HG03045 (cell line): ENCODE data around the gene PPARGC1A.

Source experiments
- ATAC-seq: cut with Tn5 transposase; IDR thresholded peaks from one replicate; pipeline ENCODE4 v1.9.1; 2021; ENCODE audit warnings: mild to moderate bottlenecking, moderate library complexity; ENCODE audit not compliant: unreplicated experiment

The PPARGC1A gene

DNA sequence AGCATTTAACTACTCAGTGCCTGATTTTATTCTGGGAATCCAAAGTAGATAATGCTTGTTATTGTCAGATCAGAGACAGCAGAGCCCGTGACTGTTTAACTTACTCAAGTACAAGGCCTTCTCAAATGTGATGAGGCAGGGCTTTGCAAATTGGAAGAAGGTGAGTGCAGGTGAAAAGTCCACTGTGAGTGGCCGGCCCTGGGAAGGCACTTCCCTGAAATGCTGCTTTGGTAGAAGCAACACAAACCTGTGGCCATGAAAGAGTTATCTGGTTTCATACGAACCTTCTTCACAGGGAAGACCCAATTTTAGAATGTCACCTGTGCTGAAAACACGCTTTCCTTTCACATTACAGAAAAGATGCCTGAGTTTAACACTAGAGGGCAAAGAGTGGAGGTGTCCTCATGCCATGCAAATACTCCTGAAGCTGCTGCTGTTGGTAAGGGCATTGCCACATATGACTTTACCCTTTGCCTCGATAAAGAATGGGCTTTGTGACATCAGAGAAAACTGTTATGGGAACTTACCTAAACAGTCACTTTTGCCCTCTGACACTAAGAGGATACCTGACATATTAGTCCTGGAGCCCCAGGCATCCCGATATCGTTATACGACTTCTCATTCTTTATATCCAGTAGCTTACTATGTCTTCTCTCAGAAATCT is 8.0 kb downstream of the PPARGC1A start:
- ATAC-seq = no peak

DNA sequence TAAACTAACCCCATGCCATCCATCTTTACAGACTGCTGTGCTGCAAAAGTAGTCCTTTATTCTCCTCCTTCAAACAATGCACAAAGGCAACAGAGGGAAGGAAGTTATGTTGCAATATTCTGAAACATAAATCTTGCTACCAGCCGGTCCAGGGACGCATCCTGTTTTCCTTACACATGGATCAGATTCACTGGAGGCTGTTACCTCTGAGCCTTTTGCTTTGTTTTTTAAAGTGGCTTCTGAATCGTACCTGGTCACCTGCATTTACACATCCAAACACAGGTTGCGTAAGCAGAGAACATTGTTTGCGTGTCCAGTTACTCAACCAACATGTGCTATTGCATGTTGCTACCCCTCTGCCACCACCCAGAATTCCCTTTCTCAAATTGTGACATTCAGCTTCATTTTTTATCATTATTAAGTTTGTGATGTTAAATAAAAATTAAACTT is 8.8 kb downstream of the PPARGC1A start:
- ATAC-seq = no peak

DNA sequence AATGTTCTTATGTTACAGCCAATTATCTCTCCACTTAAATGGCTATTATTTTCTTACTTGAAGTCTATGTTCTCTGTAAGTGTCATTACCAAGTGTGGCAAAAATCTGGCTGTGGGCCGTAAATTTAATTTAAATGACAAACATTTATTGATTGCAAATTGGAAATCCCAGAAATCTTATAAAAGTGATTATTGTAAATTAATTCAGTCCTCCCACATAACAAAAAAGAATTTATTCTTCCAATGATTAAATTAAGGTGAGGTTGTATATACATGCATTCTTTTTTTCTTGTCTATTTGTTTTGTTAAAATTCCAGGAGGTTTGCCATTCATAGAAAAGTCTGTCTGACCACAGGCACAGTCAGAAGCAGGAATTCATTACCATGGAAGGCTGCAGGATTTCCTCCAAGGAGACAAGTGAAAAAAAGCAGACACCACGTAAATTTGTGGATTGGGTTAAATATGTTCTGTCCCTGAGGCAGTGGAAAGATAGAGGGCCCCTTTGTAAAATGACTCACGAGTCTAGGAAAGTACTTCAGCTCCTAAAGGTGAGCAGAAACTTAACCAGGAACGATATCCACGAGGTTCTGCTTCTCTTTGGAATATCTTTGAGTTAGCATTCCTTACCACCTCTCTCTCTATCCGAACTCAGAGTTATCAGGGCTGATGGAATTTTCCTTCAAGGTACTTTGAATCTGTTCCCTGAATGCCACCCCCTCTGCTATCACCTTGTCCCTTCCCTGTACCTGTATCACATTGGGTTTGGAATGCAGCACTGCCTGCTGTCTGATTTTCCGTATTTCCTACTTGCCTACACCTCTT is 10.7 kb downstream of the PPARGC1A start:
- no peak for ATAC-seq

DNA sequence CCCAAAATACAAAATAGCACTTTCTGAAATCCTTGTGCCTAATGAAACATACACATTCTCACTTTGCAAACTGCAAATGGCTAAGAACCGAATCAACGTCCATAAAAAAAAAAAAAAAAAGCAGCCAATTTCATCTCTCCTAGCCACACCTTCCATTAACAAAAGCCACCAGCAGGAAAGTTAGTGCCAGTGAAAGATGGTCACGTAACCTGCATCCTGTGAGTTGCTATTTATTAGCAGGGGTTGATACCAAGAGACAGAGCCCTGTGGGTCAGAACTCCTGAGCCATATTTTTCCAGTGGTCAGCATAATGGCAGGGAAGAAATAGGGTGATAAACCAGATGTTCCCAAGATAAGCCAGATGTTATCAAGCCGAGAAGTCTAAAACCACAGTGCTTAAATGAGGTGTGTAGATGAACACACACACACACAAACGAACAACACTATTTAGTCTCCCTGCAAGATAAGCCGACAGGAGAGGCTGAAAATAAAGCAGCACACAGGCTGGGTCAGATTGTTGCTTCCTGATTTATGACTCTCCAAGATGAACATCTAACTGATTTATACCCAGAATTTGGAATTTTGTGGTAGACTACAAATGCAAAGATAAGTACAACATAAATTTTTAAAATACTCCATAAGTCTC is 11.5 kb downstream of the PPARGC1A start:
- no peak for ATAC-seq

DNA sequence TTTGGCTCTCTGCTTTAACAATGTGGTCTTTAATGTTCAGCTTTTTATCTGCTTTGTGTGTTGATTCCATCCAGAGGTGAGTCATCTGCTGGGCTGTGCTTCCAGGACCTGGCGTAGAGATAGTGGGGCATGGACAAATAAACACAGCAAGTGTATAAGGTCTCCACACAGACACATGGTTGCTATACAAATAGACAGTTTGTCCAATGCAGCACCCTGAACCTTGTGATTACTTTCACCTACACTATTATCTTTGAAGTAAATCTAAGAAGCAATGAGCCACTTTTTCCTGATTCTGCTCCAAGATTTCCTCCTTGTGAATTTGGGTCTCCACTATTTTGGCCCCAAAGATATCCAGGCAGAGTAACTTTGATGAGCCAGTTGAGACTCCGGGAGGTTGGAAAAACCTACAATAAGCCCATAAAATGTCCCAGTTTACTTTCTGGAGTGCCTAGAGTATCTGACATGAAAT is 12.1 kb downstream of the PPARGC1A start:
- ATAC-seq = no peak

DNA sequence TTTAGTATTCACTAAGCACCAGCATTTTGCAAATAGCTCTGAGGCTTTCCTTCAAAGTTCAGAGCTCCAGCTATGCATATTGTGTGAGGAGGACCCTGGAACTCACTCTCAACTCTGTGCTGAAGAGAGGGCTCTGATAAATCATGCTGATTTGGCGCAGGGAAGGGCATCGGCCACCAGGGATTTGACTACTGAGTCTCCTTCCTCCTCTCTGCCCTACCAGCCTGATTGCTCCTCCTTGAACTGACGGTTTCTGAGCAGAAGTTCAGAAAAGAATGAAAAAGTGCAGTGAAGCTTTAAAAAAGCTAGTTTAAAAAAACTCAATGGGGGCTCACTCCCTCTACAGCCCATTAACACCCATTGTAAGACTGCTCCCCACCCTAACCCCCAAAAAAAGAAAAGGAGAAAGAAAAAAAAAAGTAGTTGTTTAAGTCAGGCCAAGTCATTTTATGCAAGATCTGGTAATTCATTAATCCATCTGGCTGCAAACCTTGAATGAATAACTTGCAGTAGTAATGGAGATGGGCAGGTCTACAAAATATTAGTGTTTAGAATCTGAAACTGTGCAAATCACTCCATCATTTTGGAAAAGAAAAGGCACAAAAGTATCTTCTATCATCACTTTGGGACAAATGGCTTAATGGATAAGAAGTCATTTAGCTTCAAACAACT is 13.3 kb downstream of the PPARGC1A start:
- ATAC-seq = no peak

DNA sequence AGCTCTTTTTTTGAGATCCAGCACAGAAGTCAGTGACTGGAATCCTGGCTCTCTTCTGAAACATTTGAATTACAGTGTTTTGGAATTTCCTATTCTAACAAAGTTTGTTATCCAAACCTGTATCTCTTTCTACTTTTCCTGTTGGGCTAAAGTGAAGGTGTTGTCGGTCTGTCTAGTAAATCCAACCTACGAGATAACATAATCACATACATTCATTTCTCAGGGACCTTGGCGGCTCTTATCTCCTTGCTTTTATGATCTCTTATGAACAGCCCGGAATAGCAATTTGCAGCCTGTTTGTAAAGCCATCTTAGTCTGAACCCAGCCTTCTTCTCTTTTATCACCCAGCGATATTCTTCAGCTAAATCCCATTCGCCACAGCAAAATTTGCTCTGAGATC is 14.5 kb downstream of the PPARGC1A start:
- no peak for ATAC-seq

DNA sequence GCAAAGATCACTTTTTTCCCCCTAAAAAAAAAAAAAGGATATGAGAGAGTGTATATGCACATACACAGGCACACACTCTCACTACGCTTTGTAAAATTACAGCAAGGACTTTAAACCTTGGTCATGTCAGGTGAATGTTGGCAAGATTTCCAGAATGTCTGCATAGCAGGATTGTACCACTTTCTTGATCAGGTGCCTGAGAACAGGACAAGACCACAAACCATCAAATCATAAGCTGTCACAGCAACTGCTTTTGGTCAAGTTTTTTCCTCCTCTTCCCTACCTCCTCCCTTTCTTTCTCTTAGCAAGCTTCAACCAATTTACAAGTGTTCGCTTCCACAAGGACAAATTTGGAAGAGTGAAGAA is 15.3 kb downstream of the PPARGC1A start:
- ATAC-seq = no peak

DNA sequence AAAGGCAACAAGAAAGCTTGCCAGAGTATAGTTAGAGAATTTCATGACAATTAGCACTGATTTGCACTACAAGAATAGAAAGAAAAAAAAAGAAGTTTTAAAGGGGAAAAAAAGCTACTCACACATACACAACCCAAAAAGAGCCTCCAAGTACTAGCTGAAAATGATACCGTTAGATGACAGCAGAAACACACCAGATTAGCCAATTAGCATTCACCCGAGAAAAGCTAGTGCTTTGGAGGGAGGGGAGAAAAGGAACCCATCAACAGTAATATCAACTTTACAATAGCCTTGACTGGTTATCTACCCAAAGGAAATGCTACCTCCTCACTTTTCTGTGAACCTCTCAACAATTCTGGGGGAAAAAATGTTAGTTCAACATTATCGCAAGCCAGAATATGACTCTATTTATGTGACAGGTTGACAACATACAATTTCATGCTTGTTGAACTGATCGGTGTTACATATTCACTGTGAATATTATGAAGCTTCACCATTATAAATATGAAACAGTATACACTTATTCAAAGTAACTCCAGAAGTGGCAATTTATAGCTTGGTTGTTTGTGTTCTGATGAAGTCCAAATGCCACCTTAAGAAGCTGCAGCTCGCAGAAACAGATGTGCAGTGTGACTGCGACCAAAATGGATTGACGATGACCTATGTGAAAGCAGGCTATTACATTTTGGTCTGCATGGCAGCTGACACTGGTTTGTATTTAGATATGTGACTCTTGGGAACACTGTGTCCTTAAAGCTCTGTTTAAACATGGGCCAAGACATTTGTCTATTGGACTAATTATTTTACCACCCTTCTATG is 15.9 kb downstream of the PPARGC1A start:
- ATAC-seq = no peak

DNA sequence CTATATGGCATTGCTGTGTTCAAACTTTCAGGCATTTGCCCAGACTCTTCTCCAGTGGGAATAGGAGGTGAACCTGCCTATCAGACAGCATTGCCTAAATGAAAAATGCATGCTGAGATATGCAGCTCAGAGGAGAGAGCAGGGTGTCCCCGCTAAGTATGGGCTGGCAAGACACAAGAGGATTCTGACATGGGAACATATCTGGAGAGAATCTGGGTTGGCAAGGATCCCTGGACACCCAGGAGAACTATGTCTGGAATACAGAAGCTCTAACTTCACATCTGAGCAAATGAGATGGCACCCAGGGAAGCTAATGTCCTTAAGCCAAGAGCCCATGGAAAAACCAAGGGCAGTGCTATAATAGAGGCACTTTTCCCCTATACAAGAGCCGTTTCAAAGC is 18.4 kb downstream of the PPARGC1A start:
- ATAC-seq = no peak

DNA sequence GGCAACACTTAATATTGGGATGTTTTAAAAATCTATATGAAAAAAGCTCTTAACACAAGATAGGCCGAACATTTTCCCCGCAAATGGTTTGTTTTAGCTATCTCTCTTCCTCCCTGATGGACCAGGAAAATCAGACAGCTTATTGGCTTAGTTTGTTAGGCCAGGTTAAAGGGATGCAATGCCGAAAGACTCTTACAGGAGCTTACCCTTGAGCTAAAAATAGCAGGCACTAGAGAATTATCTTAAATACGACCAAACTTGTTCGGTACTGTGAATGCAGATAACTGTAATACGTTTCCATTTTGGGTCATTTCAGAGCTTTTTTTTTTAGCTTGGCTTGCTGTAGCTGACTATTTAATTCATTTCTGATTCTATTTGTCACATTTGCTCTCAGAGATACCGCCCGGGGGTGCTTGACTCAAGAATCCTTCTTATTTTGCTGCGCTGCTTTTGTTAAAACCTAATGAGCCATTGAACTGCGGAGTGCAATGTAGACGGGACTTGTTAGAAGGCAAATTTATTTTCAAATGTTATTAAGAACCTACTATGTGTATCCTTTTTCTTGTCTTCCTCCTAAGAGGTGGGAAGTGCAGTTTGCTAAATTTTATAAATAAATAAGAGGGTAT is 23.3 kb downstream of the PPARGC1A start:
- no peak for ATAC-seq

DNA sequence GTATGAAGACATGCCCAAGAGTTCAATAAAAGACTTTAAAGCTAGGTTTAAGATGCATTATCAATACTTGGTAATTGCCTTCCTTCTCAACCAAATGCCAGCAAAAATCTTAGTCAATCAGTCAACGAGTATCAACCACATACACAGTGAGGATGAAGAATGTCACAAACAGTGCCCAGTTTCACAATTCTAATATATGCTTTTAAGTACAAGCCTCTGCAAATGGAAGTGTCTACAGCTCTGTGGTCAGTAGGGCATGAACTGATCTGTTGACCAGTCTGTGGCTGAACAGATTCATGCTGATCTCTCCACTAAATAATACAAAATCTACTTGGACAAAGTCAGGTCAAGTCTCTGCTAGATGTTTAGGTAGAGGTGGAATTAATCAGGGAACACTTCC is 27.9 kb downstream of the PPARGC1A start:
- no peak for ATAC-seq

DNA sequence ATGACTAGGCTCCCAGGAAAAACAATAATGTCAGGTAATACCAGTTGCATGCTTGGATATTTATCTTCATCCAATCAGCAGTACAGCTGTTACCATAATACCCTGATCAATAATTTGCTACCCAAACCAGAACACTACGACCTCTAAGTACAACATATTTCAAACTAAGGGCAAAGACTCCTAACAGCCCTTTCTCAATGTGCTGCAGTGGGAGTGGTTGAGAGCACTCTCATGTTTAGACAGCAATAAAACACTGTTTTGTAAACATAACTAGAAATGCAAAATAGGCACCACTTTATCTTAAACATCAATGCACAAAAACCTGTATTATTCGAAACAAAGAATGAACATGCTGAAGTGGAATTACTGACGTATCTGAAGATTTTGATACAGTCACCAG is 28.9 kb downstream of the PPARGC1A start:
- no peak for ATAC-seq

DNA sequence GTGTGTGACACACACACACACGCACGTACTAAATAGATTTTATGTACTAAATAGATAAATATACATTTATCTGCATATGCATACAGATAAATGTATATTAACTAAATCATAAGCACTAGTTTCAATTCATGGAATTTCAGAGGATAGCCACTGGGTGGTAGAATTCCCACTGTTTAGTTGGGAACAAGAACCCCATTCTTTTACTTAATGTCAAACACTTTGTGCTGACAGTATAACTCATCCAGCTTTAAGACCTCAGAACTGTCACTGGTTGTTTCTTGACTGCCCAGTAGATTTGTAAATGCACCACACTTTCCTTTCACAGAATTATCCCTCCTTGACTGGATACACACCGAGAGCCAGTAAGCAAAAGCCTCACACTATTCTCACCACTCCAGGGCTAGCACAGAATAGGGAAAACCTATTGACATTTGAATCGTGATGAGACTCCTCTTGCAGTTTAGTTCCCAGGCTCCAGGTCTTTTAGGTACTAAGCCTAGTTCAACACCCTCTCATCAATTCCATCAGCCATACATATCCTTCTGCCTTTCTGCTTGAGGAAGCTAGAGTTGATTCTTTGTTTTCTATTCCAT is 32.4 kb downstream of the PPARGC1A start:
- no peak for ATAC-seq

DNA sequence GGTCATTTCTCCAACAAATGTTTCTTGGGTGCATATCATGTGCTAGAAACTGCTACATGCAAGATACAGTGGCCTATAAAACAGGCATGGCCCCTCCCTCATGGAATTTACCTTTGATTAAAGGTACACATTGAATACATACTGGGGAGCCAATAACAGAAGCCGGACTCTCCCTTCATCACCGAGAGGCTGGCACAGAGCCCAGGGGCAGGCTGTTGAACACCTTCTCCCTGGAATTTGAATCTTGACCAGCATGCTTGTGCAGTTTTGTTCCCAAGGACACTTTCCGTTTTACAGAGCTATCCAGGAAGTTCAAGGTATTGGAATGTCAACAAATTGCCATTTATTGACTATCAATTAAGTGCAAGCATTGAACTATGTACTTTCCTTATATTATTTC is 33.2 kb downstream of the PPARGC1A start:
- no peak for ATAC-seq

DNA sequence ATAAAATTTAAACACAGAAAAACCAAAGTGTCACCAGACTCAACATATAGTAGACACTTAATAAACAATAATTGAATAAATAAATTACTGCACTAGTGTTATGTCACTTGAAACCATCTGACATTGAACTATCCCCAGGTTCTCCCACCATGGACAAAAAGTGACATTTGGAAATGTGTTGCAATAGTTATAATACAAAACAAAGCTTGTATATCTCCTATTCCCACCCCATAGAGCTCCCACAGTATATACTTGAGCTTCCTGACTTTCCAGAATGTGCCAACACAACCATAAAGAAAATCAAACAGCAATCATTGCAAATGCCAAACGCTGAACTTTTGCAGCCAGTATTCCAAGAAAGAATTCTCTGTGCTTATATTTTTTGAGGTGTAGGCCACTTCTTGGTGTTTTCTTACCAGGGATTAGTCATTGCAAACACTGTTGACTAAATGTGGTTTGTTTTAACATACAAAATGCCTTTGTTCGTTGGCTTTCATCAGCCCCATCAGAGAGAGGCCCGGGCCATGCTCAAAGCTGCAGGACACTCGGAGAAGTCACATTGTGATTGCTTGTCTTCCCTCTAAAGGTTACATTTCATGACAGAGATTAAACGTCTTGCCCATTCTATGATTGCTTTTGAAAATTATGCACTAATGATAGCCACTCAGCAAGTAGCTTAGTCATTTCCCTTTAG is 33.8 kb downstream of the PPARGC1A start:
- no peak for ATAC-seq

DNA sequence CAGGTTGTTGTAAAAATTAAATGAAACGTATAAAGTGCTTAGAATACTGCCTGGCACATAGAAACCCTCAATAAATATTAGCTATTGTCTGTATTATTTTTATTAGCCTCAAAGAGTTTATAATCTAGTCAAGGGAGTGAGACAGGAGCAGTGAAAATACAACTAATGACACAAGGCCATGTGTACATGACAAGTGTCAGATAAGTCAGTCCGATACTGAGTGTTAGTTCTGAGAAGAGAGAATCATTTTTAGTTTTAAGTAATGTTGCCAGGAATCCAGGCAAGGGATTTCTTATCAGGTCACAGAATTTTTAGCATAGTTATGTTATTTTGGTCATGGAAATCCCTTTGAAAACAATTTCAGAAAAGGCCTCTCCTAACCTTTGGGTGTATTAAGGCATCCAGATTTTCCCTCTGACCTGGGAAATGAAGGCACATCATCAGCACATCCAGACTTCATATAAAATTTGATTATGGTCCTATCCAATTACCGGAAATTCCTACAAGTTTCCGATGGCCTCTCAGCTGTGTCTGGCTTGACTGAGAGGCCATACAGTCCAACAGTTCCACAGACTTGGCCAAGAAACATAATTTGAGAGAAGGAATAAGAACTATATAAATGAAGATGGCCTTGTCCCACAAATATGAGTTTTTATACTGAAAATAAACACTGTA is 35.7 kb downstream of the PPARGC1A start:
- no peak for ATAC-seq

DNA sequence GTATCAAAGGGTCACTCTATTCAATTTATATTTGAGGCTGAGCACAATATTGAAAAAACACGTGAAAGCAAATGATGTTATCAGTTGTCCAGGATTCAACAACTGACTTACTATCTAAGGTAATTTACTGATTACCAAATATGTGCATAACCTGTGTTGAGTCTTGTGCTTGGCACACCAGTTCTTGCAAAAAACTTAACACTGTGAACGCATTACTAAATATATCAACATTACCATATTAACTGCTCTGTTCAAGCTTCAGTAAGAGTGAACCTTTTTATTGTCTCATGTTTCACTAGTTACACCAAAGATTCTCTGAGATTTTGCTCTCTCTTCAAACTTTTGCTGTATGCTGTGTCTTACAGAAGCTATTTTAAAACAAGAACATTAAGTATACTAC is 38.4 kb downstream of the PPARGC1A start:
- ATAC-seq = no peak

DNA sequence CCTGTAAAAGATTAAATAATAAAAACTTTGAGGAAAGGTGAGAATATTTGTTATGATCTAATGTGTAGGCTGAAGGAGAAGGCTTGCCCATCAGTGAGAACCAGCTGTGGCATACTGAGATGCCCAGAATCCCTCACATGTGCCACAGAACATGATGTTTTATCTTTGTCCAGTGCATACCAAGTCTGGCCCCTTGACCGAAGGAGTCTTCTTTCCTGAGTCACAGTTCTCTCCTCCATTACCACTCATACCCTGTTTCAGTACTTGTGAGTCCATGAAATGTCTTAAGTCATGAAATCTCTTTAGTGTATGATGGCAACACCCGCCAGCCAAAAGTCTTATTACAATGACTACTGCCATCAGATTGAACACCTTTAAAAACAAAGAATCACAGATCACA is 42.7 kb downstream of the PPARGC1A start:
- ATAC-seq = no peak
